Osteocyte (in vitro differentiated cells): Measurements from ENCODE around the gene MVB12A. TPM values are rescaled to one million over a fixed set of nuclear protein-coding genes. Genes with fewer than 3 reads are reported as not detected.

Experiments
- DNase-seq: peaks from one replicate; pipeline ENCODE4 v3.0.0; 2021; ENCODE audit warnings: mixed read lengths; ENCODE audit not compliant: unreplicated experiment; ENCODE audit errors: extremely low spot score
- H3K27ac Mint-ChIP-seq: one replicate; pipeline ENCODE4 v1.8.0; 2021; ENCODE audit warnings: mild to moderate bottlenecking, mixed read lengths; ENCODE audit not compliant: unreplicated experiment
- H3K27me3 Mint-ChIP-seq: one replicate; pipeline ENCODE4 v1.8.0; 2021; ENCODE audit warnings: mixed read lengths; ENCODE audit not compliant: unreplicated experiment
- H3K36me3 Mint-ChIP-seq: one replicate; pipeline ENCODE4 v1.8.0; 2021; ENCODE audit warnings: mixed read lengths; ENCODE audit not compliant: unreplicated experiment
- H3K4me1 Mint-ChIP-seq: one replicate; pipeline ENCODE4 v1.8.0; 2021; ENCODE audit warnings: mixed read lengths; ENCODE audit not compliant: unreplicated experiment
- H3K4me3 Mint-ChIP-seq: one replicate; pipeline ENCODE4 v1.8.0; 2021; ENCODE audit warnings: mild to moderate bottlenecking, moderate library complexity, mixed read lengths; ENCODE audit not compliant: unreplicated experiment
- H3K9me3 Mint-ChIP-seq: one replicate; pipeline ENCODE4 v1.8.0; 2021; ENCODE audit warnings: mixed read lengths; ENCODE audit not compliant: unreplicated experiment
- CTCF ChIP-seq: fragments of 200-600 bp; sonication (generic); IDR thresholded peaks from 2 replicates; pipeline ENCODE4 v1.5.0; 2021; ENCODE audit warnings: antibody characterized with exemption, mild to moderate bottlenecking, moderate library complexity
- total RNA-seq: library from RNA; stranded (reverse); gene quantifications from 2 replicates; pipeline ENCODE4 v1.2.1, GENCODE V29; 2021

MVB12A gene
- total RNA-seq, 1 donor from 2014 or later, result 59.2 TPM

GRCh38 chr19:17460372-17461230 is 40.8 kb downstream of the MVB12A start, which contains the start of gene NXNL1:
NXNL1 (minus strand) TSS chr19:17460926; CDS start chr19:17460869, 57 bp downstream.
- Mint-ChIP-seq H3K27ac (no peak within 1 kb of the TSS), H3K4me1 (peaks cover 6% of the 10 kb centered on the region), H3K27me3 (peaks cover 14% of the 10 kb centered on the region), H3K36me3 (no peaks in the 10 kb centered on the region), H3K4me3 (no peak within 1 kb of the TSS), H3K9me3 (no peaks in the 10 kb centered on the region)
- DNase-seq, result no peak
- TF ChIP-seq CTCF, result no peak

GRCh38 chr19:17466487-17466850 is 46.6 kb downstream of the MVB12A start:
- no peak overlapping the region for H3K4me3 Mint-ChIP-seq
- peaks cover 20% of the 10 kb centered on the region for H3K4me1 Mint-ChIP-seq
- H3K27ac Mint-ChIP-seq, result no peak overlapping the region
- no peak for TF ChIP-seq CTCF
- no peaks in the 10 kb centered on the region for H3K27me3 Mint-ChIP-seq
- no peak for DNase-seq
- no peaks in the 10 kb centered on the region for H3K36me3 Mint-ChIP-seq
- H3K9me3 Mint-ChIP-seq, result no peaks in the 10 kb centered on the region

GRCh38 chr19:17467471-17468301 is 47.8 kb downstream of the MVB12A start:
- Mint-ChIP-seq H3K4me1 (peaks cover 26% of the 10 kb centered on the region), H3K36me3 (no peaks in the 10 kb centered on the region), H3K27me3 (no peaks in the 10 kb centered on the region), H3K27ac (no peak overlapping the region), H3K4me3 (no peak overlapping the region), H3K9me3 (no peaks in the 10 kb centered on the region)
- TF ChIP-seq CTCF, result no peak
- no peak for DNase-seq

- Mint-ChIP-seq H3K4me3 (peak overlapping the region; percentile 93), H3K9me3 (no peaks in the 10 kb centered on the region), H3K36me3 (no peaks in the 10 kb centered on the region), H3K27ac (peak overlapping the region; percentile 96), H3K4me1 (peaks cover 28% of the 10 kb centered on the region), H3K27me3 (no peaks in the 10 kb centered on the region)
- TF ChIP-seq CTCF, result no peak
- DNase-seq, result no peak
These were observed 48.6 kb downstream of the MVB12A start for GRCh38 chr19:17468302-17469091.
